GM19324 (cell line): ENCODE data around the gene TRAM2.
"Not testable (repeated sequence)": the region's sequence is repeated elsewhere in the genome, so short reads cannot be mapped to it uniquely, and the experiment has no call there.

Experiments used
- ATAC-seq: cut with Tn5 transposase; IDR thresholded peaks from one replicate; pipeline ENCODE4 v1.9.1; 2021; ENCODE audit warnings: mild to moderate bottlenecking, moderate library complexity; ENCODE audit not compliant: unreplicated experiment, low FRiP score

Gene TRAM2

DNA sequence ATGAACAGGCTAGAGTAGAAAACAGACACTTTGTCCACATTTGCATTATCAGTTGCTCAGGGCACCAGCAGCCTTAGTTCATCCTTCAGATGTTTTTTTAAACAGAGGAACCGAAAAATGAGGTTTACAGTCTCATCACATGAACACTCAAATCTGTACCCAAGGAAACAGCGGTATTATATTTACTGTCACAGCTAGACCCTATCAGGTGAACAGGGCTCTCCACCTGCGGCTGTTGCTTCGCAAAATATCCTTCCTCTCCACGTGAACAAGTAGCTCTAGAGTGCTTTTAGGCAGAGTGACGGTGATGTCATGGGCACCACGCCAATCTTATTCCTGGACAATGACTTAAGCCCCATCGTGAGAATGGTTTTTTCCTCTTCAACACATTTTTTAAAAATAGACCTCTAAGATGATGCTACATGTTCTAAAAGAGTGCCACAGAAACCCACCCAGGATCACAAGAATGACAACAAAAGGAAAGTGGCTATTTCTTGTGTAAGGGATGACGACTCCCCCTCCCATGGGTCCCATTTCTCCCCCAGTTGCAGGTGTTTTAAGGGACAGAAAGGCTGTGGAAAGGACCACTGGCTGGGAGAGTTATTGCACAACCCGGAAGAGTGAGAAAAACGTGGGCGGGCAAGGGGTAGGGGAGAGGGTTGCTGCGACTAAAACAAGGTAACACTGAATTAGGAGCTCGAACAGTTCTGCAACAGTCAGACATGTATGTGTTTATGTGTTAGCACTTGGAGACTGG lies 79.0 kb downstream of the TRAM2 start:
- peak; percentile 94 for ATAC-seq

DNA sequence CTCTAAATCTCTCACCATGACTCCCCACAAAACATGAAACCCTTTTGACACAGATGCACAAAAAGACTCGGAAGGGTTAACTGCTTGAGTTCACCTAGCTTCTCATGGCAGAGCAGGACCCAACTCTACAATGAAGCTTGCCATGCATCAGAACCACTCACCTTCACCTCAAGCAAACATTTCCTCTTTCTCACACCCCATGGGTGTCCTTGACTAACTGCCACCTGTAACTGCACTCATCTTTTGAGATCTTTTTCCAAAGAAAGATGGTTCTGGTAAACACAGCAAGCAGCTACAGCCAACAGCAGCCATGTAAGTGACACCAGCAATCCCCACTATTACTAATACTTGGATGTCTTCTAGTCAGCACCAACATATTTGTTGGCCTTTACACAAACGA lies 80.2 kb downstream of the TRAM2 start:
- ATAC-seq = no peak

DNA sequence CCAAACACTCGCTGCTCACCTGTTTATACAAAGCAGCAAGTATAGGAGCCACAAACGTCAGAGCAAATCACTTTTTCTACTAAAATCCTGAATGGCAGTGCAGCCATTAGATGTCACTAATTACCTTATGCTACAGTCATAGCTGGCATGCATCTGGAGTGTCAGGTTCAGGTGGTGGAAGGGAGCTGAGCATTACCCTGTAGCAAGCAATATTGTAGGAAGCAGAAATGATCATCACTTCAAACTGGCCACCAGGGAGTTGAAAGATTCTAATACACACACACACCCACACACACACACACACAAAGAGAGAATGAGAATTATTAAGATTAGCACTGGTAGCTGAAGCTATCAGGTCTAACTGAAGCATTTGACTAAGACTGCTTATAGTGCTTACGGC lies 80.9 kb downstream of the TRAM2 start:
- ATAC-seq = no peak

DNA sequence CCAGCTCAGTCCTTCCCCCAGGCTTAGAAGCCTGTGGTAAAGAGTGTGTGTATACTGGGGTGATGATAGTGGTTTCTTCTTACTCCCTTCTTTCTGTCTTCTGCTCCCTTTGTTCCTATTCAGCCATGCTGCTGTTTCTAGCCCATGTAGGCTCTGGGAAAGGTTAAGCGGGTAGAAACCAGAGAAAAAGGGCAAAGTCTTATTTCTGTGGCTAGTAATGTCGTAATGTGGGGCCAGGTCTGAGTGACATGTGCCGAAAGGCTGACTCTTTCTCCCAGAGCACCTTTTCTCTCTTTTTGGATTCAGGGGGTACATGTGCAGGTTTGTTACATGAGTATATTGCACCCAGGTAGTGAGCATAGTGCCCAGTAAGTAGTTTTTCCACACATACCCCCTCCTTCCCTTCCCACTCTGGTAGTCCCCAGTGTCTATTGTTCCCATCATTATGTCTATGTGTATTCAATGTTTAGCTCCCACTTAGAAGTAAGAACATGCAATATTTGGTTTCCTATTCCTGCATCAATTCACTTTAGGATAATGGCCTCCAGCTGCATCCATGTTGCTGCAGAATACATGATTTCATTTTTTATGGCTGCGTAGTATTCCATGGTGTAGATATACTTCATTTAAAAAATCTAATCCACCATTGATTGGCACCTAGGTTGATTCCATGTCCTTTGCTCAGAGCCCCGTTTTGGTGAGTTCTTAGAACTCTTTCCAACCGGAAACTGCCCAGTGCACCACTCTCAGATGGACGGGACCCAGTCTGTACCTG lies 82.4 kb downstream of the TRAM2 start:
- ATAC-seq = no peak

DNA sequence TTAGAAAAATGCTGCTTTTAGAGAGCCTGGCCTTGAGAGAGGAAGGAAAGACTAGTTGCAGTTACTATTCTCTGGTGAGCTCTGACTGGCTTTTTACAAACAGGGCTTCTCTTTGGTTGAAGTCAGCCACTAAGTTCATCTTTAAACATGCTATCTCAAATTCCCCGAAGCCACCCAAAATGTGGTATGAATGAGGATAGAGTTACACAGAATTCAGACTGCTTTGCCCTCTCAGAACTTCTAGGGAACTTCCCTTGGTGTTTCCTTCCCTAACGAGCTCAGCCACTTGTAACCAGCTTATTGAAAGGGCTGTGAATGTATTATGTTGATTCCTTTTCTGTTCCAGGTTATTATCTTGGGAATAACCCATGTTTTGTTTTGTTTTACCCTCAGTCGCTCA lies 83.2 kb downstream of the TRAM2 start:
- no peak for ATAC-seq

DNA sequence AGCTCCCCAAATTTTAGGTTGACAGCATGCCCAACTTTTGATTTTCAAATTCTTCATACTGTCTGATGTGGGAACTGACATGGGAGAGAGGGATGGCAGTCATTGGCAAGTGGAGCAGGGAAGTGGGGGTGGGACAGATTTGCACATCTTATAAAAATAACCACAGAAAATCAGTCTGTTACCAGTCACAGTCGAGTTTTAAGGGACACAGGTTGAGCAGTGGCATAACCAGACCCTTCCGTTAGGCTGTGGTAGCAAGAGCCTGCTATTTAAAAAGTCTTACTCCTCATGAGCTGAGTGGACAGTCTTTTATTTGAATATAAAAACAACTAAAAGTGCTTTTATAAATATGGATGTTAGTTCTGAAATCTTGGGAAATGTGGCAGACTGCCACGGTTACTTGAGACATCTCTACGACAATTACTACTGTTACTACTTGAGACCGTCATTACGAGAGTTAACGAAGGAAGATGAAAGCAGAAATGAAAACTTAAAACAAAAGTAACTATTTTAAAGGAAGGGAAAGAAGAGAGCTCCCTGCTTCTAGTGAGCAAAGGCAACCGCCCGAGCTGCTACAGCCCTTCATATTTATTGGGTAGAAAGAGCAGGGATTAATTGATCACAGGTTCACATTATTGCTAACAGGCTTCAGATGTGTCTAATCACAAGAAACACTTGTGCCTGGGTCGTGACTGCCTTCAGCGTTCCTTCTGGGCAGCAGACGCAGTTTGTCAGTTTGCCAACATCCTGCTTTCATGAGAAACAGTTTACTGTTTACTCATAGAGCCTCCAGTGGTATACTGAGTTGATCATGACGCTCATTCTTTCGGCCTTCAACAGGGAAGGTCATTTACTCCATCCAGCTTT lies 85.4 kb downstream of the TRAM2 start:
- ATAC-seq = peak; percentile 80

DNA sequence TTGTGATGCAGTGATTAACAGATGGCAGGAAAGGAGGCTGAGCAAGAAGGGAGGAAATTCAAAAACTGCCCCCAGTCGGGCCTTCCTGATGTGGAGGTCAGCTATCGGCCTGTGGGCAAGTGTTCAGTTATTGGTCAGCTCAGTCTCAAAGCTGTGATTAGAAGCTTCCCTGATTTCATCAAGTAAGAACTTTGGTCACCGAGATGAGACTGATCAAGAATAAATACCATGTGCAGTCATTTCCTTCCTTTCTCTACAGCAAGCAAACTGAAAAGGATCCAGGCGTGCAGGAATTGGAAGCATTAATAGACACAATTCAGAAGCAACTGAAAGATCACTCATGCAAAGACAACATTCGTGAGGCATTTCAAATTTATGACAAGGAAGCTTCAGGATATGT lies 87.0 kb downstream of the TRAM2 start:
- no peak for ATAC-seq

DNA sequence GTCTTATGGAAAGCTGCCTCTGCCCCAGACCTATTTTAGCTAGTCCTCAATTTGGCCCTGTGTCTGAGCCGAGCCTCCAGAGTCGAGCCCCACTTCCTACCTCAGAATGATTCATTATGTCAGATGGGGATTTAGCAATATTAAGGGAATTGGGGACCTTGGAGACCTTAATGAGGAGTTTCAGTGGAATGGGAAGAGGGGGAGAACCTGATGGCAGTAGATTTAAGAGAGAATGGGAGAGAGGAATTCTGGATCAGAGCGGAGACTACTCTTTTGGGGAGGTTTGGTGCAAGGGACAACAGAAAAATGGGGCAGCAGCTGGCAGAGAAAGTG lies 93.2 kb downstream of the TRAM2 start:
- ATAC-seq = no peak

DNA sequence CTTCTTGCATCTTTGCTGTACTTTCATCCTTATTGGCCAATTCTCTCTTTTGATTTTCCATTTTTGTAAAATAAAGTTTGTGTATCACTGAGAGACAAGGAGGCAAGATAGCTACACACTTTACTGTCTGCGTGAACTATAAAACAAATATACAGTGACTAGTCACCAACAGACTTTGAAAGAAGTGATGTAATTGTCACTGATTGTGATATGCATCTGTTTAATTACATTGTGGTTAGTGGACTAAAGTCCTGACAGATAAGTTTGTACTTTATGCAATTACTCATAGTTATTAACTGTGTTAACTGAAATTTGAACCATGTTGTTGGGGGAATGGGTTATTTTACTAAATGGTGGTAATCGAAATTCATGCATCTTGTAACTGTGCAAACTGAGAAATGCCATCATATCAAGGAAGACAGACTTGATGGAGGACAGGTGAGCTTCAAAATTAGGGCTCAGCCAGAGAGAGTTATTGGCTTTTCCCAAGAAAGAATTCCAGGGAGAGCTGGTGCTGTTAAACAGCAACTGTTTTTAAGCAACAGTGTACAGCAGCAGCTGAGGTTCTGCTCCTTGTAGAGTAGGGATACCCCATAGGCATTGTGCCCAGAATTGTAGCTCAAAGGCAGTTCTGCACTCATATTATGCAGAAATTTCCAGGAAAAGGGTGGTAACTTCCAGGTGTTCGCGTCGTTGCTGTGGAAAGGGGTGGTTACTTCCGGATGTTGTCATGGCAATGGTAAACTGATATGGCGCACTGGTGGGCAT lies 93.8 kb downstream of the TRAM2 start:
- no peak for ATAC-seq

DNA sequence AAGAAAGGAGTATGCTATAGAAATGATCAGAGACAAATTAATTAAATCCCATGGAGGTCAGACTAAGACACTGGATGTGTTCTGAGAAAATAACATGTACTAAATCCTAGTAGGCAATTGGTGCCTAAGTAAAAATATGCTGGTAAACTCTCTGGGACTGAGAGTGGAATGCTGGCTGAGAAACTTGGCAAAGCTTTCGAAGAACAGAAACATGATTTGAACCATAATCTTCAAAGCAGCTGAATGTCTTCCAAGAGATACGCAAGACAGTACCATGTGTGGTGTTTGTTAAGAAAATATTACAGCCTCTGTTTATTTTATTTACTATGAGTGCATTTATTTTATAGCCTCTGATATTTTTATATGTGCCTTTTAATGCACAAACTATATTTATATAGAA lies 101.6 kb downstream of the TRAM2 start:
- no peak for ATAC-seq

DNA sequence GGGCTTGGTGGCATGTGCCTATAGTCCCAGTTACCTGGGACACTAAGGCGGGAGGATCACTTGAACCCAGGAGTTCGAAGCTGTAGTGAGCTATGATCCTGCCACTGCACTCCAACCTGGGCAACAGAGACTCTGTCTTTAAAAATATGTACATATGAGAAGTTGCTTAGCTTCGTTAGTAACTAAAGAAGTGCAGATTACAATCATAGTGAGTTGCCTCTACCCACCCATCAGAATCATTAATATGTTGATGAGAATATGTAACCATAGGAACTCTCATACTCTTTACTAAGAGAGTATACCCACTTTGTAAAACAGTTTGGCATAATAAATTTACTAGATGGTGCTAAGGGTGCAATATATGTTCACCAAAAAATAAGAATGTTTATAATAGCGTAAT lies 102.7 kb downstream of the TRAM2 start:
- no peak for ATAC-seq

DNA sequence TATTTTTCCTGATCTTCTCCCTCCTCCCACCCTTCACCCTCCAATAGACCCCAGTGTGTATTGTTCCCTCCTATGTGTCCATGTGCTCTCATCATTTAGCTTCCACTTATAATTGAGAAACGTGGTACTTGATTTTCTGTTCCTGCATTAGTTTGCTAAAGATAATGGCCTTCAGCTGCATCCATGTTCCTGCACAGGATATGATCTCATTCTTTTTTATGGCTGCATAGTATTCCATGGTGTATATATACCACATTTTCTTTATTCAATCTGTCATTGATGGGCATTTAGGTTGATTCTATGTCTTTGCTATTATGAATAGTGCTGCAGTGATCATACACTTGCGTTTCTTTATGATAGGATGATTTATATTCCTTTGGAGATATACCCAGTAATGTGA lies 115.7 kb downstream of the TRAM2 start:
- not testable (repeated sequence) for ATAC-seq

DNA sequence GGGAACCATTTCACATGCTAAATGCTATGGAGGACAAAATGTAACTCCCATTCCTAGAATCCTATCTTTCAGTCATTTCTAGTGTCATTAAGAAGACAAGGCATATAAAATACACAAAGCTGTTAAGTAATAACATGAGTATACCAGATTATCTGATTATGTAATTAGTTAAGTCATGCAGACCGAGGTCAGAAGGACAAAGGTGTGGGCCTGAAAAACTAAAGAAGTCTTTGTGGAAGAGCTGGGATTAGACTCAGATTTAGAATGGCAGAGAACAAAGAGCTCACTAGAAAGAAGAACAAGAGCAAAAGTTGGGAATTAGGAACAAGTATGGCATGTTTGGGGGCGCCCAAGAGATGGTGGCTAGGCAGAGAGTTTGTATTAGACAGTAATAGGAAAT lies 119.8 kb downstream of the TRAM2 start:
- ATAC-seq = no peak

DNA sequence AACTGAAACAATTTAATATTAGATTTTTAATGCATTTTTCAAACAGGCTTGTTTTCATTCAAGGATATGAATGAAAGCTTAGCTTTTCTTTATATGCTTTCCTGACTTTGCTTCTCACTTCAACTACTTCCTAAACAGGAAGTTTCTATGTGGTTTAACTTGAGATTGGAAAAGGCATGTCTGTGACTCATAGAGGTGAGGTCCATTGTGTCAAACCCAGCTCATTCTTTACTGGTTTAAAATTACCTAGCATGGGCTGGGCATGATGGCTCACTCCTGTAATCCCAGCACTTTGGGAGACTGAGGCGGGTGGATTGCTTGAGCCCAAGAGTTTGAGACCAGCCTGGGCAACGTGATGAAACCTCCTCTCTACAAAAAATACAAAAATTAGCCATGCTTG lies 122.3 kb downstream of the TRAM2 start:
- ATAC-seq = no peak
